ENCODE results near the gene PCBP3. TPM values are rescaled to one million over a fixed set of nuclear protein-coding genes. Genes with fewer than 3 reads are reported as not detected.

Gene PCBP3
- total and polyA plus RNA-seq, 2 of the 13 experiments (the other 11 are each of a cell fraction or from before 2014, with no cell fraction given), result not detected

GRCh38 chr21:45631540-45631939, 12.0 kb upstream of the PCBP3 start:
- Histone ChIP-seq H3K27ac (ENCODE audit: extremely low read length, insufficient read depth, low read length) (no peak overlapping the region), H4K20me1 (ENCODE audit: insufficient read depth, low read length) (no peaks in the 10 kb centered on the region), H2AFZ (ENCODE audit: low read length) (no peak overlapping the region), H3K4me2 (ENCODE audit: low read depth, low read length) (no peak overlapping the region), H3K9me3 (ENCODE audit: low read length) (0 out of 2 replicates have a peak, but pooled peaks cover 6% of the 10 kb centered on the region), H3K79me2 (ENCODE audit: insufficient read depth, low read length) (no peaks in the 10 kb centered on the region), H3K9ac (ENCODE audit: insufficient read depth, low read depth, low read length) (no peak overlapping the region), H3K4me1 (ENCODE audit: insufficient read depth, low read length) (no peaks in the 10 kb centered on the region), H3K4me3 (replicated peaks in 1 of 3; ENCODE audit: insufficient read depth in 1 of 3, low read depth in 2 of 3, low read length in 3 of 3) (no peak overlapping the region), H3K27me3 (ENCODE audit: control insufficient read depth in 1 of 2, insufficient read depth in 2 of 2, low read length in 2 of 2) (peaks cover 3 to 7% of the 10 kb centered on the region in 2 experiments; a peak in 3 of 5 replicates), H3K36me3 (replicated peaks in 1 of 2; ENCODE audit: control insufficient read depth in 1 of 2, insufficient read depth in 2 of 2, low read length in 2 of 2) (no peaks in the 10 kb centered on the region)
- POLR2A ChIA-PET, result no interaction called here
- 78% methylated on average over 3 of the region's 11 CpGs for WGBS (ENCODE audit: low lambda C conversion rate)
- CTCF ChIA-PET (ENCODE audit: low intra/inter-chr PET ratio, low total read pairs), result no interaction called here
- no peak for FAIRE-seq
- no peak for DNase-seq (ENCODE audit: low spot score)
- no peak for ATAC-seq
- in situ Hi-C loops (cut with HindIII; ENCODE audit: extremely low pct_ligation_motif_present, low pct_unique_long_range_greater_than_20kb), result no loop called here
- intact Hi-C loops (cut with micrococcal nuclease; ENCODE audit: unreplicated experiment), result no loop called here
- TF ChIP-seq, protein P1, sequence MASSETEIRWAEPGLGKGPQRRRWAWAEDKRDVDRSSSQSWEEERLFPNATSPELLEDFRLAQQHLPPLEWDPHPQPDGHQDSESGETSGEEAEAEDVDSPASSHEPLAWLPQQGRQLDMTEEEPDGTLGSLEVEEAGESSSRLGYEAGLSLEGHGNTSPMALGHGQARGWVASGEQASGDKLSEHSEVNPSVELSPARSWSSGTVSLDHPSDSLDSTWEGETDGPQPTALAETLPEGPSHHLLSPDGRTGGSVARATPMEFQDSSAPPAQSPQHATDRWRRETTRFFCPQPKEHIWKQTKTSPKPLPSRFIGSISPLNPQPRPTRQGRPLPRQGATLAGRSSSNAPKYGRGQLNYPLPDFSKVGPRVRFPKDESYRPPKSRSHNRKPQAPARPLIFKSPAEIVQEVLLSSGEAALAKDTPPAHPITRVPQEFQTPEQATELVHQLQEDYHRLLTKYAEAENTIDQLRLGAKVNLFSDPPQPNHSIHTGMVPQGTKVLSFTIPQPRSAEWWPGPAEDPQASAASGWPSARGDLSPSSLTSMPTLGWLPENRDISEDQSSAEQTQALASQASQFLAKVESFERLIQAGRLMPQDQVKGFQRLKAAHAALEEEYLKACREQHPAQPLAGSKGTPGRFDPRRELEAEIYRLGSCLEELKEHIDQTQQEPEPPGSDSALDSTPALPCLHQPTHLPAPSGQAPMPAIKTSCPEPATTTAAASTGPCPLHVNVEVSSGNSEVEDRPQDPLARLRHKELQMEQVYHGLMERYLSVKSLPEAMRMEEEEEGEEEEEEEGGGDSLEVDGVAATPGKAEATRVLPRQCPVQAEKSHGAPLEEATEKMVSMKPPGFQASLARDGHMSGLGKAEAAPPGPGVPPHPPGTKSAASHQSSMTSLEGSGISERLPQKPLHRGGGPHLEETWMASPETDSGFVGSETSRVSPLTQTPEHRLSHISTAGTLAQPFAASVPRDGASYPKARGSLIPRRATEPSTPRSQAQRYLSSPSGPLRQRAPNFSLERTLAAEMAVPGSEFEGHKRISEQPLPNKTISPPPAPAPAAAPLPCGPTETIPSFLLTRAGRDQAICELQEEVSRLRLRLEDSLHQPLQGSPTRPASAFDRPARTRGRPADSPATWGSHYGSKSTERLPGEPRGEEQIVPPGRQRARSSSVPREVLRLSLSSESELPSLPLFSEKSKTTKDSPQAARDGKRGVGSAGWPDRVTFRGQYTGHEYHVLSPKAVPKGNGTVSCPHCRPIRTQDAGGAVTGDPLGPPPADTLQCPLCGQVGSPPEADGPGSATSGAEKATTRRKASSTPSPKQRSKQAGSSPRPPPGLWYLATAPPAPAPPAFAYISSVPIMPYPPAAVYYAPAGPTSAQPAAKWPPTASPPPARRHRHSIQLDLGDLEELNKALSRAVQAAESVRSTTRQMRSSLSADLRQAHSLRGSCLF (CRISPR knock-in tag; IDR thresholded peaks at IDR 0.05; ENCODE audit: borderline replicate concordance), result no peak
- no peak for TF ChIP-seq ZFP41 (CRISPR knock-in tag; IDR thresholded peaks at IDR 0.05; ENCODE audit: borderline replicate concordance)
- no peak for TF ChIP-seq ZNF543 (CRISPR knock-in tag; IDR thresholded peaks at IDR 0.05)
- TF ChIP-seq ZNF34 (CRISPR knock-in tag; IDR thresholded peaks at IDR 0.05; ENCODE audit: borderline replicate concordance), result no peak
- TF ChIP-seq THRA (CRISPR knock-in tag; IDR thresholded peaks at IDR 0.05; ENCODE audit: borderline replicate concordance), result no peak
- TF ChIP-seq ZBTB7A (CRISPR knock-in tag; IDR thresholded peaks at IDR 0.05), result no peak
- TF ChIP-seq PHF21A (CRISPR knock-in tag; IDR thresholded peaks at IDR 0.05), result no peak
- TF ChIP-seq CAMTA2 (CRISPR knock-in tag; IDR thresholded peaks at IDR 0.05; ENCODE audit: borderline replicate concordance), result no peak
- BruUV-seq (replicated peaks), result no TSS peak

Measured in HepG2 (cell line).